NCI-H187 (cell line): ENCODE data around the gene ARHGEF19.

ENCODE experiments used
- DNase-seq, 2 experiments: peaks; one replicate each; lab custom pipeline; 2025; lab: John Stamatoyannopoulos, UW

ARHGEF19 gene

GRCh38 chr1:16149146-16149545 lies 63.3 kb downstream of the ARHGEF19 start:
- DNase-seq, result no peak

GRCh38 chr1:16148329-16149092 lies 63.9 kb downstream of the ARHGEF19 start:
- DNase-seq, result no peak
